Stimulated activated CD4-positive, alpha-beta T cell treated with anti-CD3 and anti-CD28 coated beads, Interleukin-12 subunit alpha, Interleukin-12 subunit beta, amount 100 ng/mL, for 48 hours (primary cell): ENCODE results near the gene TMEM63C.

ENCODE experiments used
- DNase-seq, 3 donors: peaks; one replicate each; pipeline ENCODE4 v3.0.0-alpha.2; 2020; ENCODE audit warnings: low read depth in 2 of 3, low spot score in 1 of 3

Gene TMEM63C

DNA sequence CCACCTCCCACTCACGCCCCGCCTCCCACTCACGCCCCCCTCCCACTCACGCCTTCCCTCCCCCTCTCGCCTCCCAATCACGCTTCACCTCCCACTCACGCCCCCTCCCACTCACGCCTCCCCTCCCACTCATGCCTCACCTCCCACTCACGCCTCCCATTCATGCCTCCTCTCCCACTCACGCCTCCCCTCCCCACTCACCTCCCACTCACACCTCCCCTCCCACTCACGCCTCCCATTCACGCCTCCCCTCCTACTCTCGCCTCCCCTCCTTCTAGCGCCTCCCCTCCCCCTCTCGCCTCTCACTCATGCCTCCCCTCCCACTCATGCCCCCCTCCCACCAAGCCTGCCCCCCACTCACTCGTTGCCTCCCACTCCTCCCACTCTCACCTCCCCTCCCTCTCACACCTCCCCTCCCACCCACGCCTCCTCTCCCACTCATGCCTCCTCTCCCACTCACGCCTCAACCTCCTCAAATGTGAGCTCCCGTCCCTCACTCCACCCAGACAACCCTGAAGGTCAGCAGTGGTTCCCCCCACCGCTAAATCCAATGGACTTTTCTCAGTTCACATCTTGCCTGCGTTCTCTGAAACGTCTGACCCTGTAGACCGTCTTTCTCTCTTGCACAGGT lies 39.8 kb downstream of the TMEM63C start:
- DNase-seq: no peak

DNA sequence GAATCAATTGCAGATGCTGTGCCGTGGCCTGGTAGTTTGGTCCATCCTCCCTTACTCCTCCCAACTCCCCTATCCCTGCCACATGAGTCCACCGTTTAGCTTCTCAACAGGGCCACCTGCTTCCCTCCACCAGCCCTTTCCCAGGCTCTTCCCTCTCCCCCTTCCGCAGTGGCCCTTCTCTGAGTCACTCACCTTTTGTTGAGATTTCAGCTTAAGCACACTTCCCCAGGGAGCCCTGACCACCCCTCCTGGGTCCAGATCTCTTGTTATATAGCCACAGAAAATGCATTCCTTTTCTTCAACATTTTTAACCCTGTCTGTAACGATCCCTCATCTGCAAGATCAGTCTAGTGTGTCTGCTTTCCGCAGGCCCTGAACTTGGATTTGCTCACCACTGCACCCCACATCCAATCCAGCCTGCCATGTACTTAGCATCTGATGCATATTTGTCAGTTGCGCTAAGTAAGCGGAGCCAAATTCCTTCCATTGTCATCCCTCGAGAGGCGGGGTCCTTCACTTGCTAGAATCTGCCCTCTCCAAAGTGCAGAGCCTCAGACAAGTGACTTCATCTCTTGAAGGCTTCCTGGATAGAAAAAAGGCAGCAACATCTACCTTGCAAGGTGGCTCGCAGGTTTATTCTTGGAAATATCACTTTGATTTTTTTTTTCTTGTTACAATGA lies 41.1 kb downstream of the TMEM63C start:
- DNase-seq: no peak

DNA sequence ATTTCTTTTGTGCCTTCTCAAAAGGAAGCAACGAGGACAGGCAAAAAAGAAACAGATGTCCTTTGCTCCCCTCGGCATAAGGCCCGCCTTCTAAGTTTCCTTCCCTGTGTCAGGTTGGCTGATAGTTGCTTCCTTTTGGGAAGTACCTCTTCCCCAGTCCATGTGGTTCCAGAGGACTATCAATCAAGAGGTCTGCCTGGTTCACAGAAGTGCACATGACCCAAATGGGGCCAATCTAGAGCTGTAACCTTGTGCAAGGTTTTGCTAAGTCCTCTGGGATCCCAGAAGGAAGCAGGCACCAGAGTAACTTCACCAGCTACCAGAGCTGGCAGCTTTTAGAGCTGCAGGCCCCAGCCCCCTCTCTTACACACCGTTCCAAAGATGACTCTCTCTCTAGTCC lies 42.6 kb downstream of the TMEM63C start:
- no peak for DNase-seq

DNA sequence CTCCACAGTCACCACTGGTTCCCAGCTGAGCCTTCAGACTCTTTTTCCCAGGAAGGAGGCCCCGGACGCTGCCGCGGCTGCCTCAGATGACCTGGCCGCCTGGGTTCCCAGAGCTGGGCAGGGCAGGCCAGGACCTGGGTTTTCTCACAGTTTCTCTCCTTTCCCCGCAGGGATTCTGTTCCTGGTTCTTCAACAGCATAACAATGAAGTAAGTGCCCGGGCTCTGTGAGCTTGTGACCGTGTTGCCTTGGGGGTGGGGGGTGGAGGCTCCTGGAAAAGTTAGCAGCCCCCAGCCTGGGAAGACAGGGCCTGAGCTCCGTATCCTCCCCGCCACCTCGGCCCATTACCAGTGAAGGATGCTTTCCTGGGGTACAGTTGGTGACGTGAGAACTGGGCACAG lies 43.7 kb downstream of the TMEM63C start:
- DNase-seq: no peak

DNA sequence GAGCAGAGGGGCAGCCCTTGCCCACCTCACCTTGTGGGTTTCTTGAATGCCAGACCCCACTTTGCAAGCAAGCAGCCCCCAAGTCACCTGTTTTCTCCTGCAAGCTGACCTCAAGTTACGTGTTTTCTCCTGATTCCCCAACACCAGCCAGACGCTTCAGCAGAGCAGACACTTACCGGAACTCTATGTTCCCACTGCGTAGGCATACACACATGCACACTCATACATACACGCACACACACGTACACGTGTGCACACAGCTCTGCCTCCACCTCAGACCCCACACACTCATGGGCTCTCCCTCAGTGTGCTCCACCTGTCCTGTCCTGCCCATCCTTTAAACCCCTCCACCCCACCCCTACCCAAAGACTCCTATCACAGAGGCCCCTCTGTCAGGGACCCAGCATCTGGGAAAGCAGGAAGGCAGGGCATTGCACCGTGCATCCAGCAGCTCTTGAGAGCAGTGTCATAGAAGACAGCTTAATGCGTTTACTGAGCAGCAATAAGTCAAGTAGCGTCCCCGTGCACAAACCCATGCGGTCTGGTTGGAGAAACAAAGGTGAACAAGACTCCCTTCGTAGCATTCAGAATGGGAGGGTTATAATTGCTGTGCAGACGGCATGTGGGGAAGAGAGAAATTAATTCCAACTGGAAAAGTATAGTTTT lies 44.4 kb downstream of the TMEM63C start:
- DNase-seq: no peak

DNA sequence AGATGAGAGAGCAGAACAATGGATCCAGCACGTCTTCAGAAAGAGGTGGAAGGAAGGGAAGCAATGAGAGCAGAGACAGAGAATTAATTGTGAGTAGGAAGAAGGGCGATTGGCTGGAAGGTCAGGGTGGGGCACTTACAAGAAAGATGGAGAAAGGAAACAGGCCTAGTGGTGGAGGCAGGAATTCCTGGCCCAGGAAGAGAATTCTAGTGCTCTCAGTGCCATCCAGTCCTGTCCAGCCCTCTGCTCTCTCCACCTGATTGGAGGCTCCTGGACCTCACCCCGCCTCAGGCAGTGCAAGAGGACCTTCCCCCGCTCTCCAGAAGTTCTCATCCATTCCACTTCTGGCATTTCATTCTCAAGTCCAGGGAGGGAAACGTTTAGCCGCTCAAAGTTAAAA lies 46.5 kb downstream of the TMEM63C start:
- DNase-seq: no peak

DNA sequence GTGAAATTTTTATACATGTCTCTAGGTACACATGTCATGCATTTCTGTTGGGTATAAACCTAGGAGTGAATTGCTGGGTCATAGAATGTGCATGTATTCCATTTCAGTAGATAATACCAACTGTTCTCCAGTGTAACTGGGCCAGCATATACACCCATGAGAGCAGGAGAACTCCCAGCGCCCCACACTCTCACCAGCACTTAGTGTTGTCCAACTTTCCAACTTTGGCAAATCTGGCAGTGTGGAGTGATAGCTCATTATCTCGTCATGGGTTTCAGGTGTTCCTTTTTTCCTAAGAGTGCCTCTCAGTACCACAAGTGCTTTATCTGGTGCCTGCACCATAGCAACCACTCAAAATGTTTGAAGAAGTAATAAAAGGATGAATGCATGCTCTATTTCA lies 49.3 kb downstream of the TMEM63C start:
- no peak for DNase-seq

DNA sequence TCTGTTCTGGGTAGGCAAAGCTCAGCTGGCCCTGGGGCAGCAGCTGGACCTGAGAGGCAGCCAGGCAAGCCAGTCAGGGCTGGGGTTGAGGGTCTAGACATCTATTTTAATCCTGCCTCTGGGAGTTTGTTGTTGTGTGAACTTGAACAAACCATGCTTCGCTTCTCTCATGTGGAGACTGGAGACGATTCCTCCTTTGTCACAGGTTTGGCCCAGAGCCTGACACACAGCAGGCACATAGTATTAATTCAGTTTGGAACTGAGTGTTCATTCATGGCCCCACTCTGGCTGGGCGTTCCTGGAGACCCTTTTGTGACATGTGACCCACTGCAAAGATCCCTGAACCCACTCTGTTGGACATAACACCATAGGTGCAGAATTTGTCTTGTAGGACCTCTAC lies 50.1 kb downstream of the TMEM63C start:
- DNase-seq: no peak

DNA sequence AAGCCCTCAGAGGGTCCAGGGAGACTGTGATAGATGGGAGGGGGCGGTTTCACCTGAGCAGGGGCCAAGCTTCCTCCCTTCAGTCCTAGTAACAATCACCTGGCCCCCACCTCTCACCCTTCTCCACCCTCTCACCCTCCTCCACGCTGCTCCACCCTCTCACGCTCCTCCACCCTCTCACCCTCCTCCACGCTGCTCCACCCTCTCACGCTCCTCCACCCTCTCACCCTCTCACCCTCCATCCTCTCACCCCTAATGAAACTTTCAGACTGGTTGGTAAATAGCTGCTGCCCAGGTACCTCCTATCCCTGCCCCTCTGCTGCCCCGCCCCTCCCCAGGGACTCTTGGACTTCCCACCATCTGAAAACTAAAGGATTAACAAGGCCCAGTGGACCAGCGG lies 55.2 kb downstream of the TMEM63C start:
- DNase-seq: no peak

DNA sequence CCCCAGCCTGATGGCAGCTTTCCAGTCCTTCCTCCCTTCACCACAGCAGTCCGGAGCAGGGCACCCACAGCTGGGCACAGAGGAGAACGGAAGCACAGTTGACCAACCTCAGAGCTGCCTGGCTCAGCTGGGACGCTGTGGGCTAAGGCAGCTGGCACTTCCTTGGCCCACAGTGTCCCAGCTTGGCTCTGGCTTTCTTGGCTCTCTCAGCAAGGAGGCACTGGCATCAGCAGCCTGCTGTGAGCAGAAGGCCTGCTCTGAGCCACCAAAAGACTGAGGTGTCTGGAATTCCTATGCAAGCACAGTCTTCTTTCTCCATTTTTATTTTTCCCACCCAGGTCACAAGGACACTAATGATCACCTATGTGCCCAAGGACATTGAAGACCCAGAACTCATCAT lies 56.8 kb downstream of the TMEM63C start:
- DNase-seq: no peak

DNA sequence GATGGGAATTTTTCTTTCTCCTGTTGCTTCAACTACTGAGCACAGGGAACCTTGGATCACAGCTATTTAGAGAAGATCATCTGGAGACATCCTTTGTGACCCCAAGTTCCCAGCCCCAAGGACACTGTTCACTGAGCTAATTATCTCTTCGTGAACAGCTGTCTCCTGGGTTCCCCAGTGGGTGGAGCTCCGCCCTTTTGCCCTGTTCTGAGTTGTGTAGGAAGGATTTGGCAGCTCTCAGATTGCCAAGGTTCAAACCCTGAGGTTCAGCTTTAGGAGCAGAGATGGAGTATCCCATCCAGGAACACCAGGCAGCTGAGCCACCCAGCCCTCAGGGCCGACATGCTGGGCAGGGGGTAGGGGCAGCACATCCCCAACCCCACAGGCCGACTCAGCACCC lies 57.4 kb downstream of the TMEM63C start:
- no peak for DNase-seq

DNA sequence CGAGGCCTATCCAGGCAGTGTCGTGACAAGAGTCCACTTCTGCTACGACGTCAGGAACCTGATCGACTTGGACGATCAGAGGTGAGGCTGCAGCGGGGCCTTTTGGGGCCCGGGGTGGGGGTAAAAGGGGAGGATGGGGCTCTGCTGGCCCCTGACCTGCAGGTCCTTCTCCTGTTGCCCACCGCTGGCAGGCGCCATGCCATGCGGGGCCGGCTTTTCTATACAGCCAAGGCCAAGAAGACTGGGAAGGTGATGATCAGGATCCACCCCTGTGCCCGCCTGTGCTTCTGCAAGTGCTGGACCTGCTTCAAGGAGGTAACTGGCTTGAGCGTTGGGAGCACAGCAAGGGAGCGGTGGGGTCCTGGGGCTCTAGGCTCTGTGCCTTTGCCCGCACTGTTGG lies 57.8 kb downstream of the TMEM63C start:
- DNase-seq: no peak

DNA sequence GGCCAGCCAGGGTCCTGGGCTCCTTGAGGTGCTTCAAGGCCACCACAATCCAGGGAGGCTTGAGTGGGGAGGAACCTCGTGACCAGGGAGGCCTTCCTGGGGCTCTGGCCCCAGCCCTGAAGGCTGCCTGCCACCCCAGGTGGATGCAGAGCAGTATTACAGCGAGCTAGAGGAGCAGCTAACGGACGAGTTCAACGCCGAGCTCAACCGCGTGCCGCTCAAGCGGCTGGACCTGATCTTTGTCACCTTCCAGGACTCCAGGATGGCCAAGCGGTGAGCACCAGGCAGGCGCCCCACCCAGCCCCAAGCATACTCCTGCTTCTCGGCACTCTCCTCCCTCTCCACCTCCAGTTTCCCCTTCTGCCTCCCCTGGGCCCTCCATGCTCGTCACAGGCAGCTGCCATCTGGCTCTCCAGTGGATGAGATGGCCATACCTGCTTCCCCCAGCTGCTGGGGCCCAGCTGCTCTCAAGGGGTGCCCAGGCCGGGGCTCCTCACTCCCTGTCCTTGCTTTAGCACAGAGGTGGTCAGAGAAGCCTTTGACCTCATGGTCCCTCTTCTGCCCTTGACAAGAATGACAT lies 58.8 kb downstream of the TMEM63C start:
- DNase-seq: no peak

DNA sequence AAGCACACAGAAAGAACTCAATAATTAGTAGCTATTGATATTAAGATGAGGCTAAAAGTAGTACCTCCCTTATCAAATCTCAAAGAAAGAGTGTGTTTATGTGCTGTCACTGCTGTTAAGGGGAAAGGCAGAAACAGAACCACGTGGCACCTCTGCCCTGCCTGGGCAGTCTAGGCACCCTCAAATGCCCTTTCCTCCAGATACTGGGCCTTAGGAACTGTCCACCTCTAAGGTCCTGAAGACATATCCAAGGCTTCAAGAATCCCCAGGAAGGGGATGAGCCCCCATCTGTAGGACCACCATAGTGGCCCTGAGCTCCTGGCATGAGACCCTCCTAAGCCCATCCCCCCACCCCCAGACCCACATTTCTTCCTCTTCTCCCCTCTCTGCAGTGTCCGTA lies 60.4 kb downstream of the TMEM63C start:
- DNase-seq: no peak

DNA sequence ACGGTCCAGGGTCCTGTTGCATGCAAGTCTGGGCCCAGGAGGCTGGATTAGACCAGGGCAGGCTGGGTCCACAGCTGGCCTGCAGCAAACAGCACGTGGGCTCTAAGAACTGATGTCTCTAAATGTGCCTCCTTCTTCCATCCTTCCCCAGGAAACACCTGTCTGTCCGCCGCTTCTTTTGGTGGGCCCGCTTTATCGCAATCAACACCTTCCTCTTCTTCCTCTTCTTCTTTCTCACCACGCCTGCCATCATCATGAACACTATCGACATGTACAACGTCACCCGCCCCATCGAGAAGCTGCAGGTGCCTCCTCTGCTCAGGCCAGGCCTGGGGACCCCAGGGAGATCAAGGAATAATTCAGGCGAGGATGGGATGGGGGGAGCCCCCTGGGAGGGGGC lies 61.2 kb downstream of the TMEM63C start:
- no peak for DNase-seq

DNA sequence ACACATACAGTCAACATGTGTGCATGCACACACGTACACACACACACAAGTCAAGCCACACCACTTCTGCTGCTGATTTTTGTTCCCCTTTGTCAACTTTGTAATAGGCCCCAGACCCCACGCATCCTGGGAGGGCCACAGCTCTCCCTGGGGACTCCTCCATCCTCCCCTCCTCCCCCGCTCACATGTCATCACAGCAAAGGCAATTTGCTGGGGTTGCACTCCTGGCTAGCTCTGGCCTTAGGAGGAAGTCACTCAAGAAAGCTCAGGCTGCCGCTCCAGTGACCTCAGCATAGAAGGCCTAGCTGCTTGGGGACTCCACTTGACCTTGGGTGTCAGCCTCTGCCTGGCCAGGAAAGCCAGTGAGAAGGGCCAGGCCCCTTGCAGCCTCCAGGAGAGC lies 62.3 kb downstream of the TMEM63C start:
- DNase-seq: no peak

DNA sequence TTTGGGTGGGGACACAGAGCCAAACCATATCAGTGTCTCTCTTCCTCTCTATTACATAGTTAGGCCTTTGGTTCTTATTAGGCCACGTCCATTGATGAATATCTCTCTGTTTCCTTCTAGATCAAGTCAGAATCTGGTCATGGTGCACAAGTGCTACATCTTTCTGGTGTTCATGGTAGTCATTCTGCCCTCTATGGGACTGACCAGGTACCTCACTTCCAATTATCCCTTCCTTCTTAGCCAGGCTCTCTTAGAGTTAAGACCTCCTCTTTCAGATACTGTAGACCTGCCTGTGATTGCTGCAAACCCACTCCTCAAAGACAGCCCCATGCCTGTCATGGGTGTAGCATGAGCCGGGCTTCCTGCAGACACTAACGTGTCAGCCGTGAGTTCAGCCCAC lies 64.2 kb downstream of the TMEM63C start:
- DNase-seq: no peak

DNA sequence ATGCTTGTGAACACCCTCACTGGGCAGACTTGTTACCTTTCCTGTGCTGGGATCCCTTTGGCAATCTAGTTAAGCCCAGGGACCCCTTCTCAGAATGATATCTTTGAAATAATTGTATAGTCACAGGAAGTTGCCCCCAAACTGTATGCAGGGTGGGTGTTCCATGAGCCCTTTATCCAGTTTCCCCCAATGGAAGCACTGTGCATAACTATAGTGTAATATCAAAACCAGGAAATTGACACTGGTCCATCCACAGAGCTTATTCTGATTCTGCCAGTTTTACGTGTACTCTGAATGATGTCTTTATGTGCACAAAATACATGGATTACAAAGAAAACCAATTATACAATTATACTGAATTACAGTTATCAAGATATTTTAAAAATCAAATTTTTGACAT lies 65.2 kb downstream of the TMEM63C start:
- no peak for DNase-seq

DNA sequence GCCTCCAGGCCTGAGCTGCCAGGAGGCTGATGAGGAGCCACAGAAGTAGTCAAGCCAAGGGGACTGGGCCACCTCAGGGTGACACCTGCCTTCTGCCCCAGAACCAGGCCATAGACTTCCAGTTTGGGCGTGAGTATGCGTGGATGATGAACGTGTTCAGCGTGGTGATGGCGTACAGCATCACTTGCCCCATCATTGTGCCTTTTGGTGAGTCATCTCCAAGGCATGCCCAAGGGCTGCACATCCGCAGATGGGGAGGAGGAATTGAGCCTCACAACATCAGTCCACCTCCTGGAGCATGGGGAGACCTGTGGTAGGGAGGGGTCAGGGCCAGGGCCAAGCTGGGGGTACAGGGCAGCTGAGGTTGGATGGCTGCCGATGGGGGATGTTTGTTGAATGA lies 67.1 kb downstream of the TMEM63C start:
- no peak for DNase-seq

DNA sequence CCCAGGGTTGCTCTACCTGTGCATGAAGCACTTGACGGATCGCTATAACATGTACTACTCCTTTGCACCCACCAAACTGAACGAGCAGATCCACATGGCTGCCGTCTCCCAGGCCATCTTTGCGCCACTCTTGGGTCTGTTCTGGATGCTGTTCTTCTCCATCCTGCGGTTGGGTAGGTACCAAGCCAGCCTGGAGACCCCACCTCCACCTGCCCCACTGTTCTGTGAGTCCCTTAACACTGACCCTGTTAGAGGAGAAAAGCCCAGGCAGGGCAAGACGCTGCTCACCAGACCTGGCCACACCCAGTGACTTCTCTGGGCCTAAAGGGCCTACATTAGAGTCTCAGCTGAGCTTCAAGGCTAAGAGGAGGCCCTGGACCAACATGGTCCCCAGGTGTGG lies 67.7 kb downstream of the TMEM63C start:
- DNase-seq: no peak

DNA sequence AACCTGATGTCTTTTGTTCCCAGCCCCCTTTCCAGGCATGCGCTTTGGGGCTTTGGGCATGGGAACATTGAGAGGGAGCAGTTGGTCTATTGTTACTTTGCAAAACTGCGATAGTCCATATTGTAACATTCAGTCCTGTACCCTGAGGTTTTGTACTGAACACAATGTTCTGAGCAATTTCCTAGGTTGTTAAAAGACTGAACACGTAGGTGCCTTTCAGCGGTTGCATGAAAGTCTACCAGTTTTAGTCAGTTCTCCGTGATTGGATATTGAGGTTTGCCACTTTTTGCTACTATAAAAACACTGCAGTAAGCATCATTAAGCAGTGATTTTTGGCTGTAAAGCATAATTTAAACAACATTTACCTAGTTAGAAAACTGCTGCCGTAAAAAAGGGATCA lies 69.3 kb downstream of the TMEM63C start:
- DNase-seq: no peak

DNA sequence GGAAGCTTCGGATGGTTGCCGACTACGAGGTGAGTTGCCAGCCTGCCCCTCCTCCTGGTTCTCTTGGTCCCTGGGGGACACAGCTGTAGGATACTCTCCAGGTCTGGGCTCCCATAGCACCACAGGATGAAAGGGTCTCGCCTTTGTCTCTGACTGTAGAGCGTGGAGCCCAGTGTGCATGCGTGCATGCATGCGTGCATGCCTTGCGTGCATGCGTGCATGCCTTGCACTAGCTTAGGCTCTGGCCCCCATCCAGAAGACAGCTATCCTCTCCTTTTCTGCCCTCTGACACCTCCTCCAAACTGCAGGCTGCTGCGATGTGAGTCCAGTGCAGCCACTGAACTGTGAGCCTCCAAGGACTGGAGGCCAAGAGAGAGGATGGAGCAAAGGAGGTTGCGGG lies 70.3 kb downstream of the TMEM63C start:
- DNase-seq: no peak
